Stimulated activated CD4-positive, alpha-beta T cell treated with anti-CD3 and anti-CD28 coated beads, Interleukin-12 subunit alpha, Interleukin-12 subunit beta, amount 100 ng/mL, for 4 hours (primary cell): Measurements from ENCODE around the gene POMT2.

Experiments
- DNase-seq: peaks from one replicate; pipeline ENCODE4 v3.0.0-alpha.2; 2020

POMT2 gene

DNA sequence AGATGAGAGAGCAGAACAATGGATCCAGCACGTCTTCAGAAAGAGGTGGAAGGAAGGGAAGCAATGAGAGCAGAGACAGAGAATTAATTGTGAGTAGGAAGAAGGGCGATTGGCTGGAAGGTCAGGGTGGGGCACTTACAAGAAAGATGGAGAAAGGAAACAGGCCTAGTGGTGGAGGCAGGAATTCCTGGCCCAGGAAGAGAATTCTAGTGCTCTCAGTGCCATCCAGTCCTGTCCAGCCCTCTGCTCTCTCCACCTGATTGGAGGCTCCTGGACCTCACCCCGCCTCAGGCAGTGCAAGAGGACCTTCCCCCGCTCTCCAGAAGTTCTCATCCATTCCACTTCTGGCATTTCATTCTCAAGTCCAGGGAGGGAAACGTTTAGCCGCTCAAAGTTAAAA lies 92.6 kb downstream of the POMT2 start:
- no peak for DNase-seq

DNA sequence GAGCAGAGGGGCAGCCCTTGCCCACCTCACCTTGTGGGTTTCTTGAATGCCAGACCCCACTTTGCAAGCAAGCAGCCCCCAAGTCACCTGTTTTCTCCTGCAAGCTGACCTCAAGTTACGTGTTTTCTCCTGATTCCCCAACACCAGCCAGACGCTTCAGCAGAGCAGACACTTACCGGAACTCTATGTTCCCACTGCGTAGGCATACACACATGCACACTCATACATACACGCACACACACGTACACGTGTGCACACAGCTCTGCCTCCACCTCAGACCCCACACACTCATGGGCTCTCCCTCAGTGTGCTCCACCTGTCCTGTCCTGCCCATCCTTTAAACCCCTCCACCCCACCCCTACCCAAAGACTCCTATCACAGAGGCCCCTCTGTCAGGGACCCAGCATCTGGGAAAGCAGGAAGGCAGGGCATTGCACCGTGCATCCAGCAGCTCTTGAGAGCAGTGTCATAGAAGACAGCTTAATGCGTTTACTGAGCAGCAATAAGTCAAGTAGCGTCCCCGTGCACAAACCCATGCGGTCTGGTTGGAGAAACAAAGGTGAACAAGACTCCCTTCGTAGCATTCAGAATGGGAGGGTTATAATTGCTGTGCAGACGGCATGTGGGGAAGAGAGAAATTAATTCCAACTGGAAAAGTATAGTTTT lies 94.7 kb downstream of the POMT2 start:
- DNase-seq, result no peak

DNA sequence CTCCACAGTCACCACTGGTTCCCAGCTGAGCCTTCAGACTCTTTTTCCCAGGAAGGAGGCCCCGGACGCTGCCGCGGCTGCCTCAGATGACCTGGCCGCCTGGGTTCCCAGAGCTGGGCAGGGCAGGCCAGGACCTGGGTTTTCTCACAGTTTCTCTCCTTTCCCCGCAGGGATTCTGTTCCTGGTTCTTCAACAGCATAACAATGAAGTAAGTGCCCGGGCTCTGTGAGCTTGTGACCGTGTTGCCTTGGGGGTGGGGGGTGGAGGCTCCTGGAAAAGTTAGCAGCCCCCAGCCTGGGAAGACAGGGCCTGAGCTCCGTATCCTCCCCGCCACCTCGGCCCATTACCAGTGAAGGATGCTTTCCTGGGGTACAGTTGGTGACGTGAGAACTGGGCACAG lies 95.4 kb downstream of the POMT2 start:
- no peak for DNase-seq
